DMS153 treated with DMSO at 0.1 percent for 48 hours (cell line): ENCODE results near the gene SYNE1.
"Not testable (repeated sequence)": the region's sequence is repeated elsewhere in the genome, so short reads cannot be mapped to it uniquely, and the experiment has no call there.

ENCODE experiments used
- DNase-seq: peaks from one replicate; lab custom pipeline; 2025; ENCODE audit not compliant: unreplicated experiment; lab: John Stamatoyannopoulos, UW

The SYNE1 gene

GRCh38 chr6:152330961-152331360, 306.2 kb downstream of the SYNE1 start:
- DNase-seq, result no peak

GRCh38 chr6:152329638-152330448, 307.3 kb downstream of the SYNE1 start:
- no peak for DNase-seq

GRCh38 chr6:152328200-152328599, 309.0 kb downstream of the SYNE1 start:
- not testable (repeated sequence) for DNase-seq

GRCh38 chr6:152323376-152323775, 313.8 kb downstream of the SYNE1 start:
- DNase-seq, result no peak

GRCh38 chr6:152318278-152318677, 318.9 kb downstream of the SYNE1 start:
- DNase-seq, result no peak

- DNase-seq, result no peak
Observed at GRCh38 chr6:152316024-152316423, 321.1 kb downstream of the SYNE1 start.

- DNase-seq, result no peak
Observed at GRCh38 chr6:152314483-152314832, 322.7 kb downstream of the SYNE1 start.

GRCh38 chr6:152313542-152314482, 323.4 kb downstream of the SYNE1 start:
- no peak for DNase-seq

- no peak for DNase-seq
Observed at GRCh38 chr6:152312434-152312833, 324.7 kb downstream of the SYNE1 start.

GRCh38 chr6:152310371-152310954, 326.7 kb downstream of the SYNE1 start:
- no peak for DNase-seq

GRCh38 chr6:152309648-152310047, 327.5 kb downstream of the SYNE1 start:
- no peak for DNase-seq

GRCh38 chr6:152309006-152309405, 328.2 kb downstream of the SYNE1 start:
- DNase-seq, result no peak

- DNase-seq, result no peak
Observed at GRCh38 chr6:152308306-152308705, 328.9 kb downstream of the SYNE1 start.

GRCh38 chr6:152305672-152306071, 331.5 kb downstream of the SYNE1 start:
- no peak for DNase-seq

- DNase-seq, result peak; percentile 70
Observed at GRCh38 chr6:152301765-152302568, 335.2 kb downstream of the SYNE1 start.

- DNase-seq, result no peak
Observed at GRCh38 chr6:152301021-152301764, 336.0 kb downstream of the SYNE1 start.

GRCh38 chr6:152300517-152300916, 336.6 kb downstream of the SYNE1 start:
- no peak for DNase-seq

GRCh38 chr6:152298848-152299735, 338.1 kb downstream of the SYNE1 start:
- DNase-seq, result no peak

GRCh38 chr6:152298055-152298647, 339.0 kb downstream of the SYNE1 start:
- no peak for DNase-seq
